ENCODE results near the gene NOX3. TPM values are rescaled to one million over a fixed set of nuclear protein-coding genes. Genes with fewer than 3 reads are reported as not detected.

The NOX3 gene
- total and polyA plus RNA-seq, 2 of the 8 experiments (the other 6 are each of a cell fraction or from before 2014, with no cell fraction given): not detected

- Histone ChIP-seq H3K4me2 (ENCODE audit: insufficient read depth in 1 of 2, low read depth in 2 of 2, low read length in 2 of 2) (no peak overlapping the region), H3K27ac (ENCODE audit: low read depth, low read length) (no peak overlapping the region), H4K8ac (ENCODE audit: extremely low read depth, insufficient read depth, low read length) (no peak overlapping the region), H3K27me3 (replicated peaks in 1 of 4; ENCODE audit: control insufficient read depth in 3 of 4, extremely low read depth in 1 of 4, insufficient read depth in 3 of 4, low read length in 3 of 4) (no peaks in the 10 kb centered on the region), H4K20me1 (replicated peaks in 1 of 2; ENCODE audit: control insufficient read depth in 1 of 2, insufficient read depth in 2 of 2, low read length in 2 of 2) (no peaks in the 10 kb centered on the region), H2AFZ (ENCODE audit: low read length) (no peak overlapping the region), H3K9ac (replicated peaks in 1 of 4; ENCODE audit: extremely low read depth in 1 of 4, low read depth in 3 of 4, low read length in 3 of 4) (no peak overlapping the region), H3K56ac (replicated peaks; ENCODE audit: insufficient read length, low read depth, low read length) (no peak overlapping the region), H3K14ac (ENCODE audit: insufficient read length) (no peak overlapping the region), H3K79me1 (ENCODE audit: low read depth, low read length) (no peaks in the 10 kb centered on the region), H3K4me3 (ENCODE audit: extremely low read depth in 1 of 4, insufficient read depth in 2 of 4, low read depth in 3 of 4, low read length in 4 of 4) (no peak overlapping the region), H3K4ac (replicated peaks; ENCODE audit: insufficient read length, low read depth, low read length) (no peak overlapping the region), H4K5ac (ENCODE audit: insufficient read length, low read depth, low read length) (no peak overlapping the region), H3K79me2 (ENCODE audit: control insufficient read depth in 1 of 2, insufficient read depth in 2 of 2, low read length in 2 of 2) (no peaks in the 10 kb centered on the region), H3K18ac (ENCODE audit: extremely low read depth, low read length) (no peak overlapping the region), H2BK5ac (ENCODE audit: low read depth, low read length) (no peak overlapping the region), H3K4me1 (replicated peaks in 1 of 4; ENCODE audit: control insufficient read depth in 3 of 4, insufficient read depth in 4 of 4, low read length in 3 of 4) (no peaks in the 10 kb centered on the region), H4K91ac (replicated peaks; ENCODE audit: insufficient read length, low read length) (no peak overlapping the region), H2BK120ac (replicated peaks; ENCODE audit: low read depth, low read length) (no peak overlapping the region), H2AK5ac (ENCODE audit: low read depth, low read length) (no peak overlapping the region), H3K36me3 (ENCODE audit: control insufficient read depth in 2 of 4, insufficient read depth in 4 of 4, low read length in 3 of 4) (no peaks in the 10 kb centered on the region), H3K23me2 (ENCODE audit: low read depth, low read length) (no peaks in the 10 kb centered on the region), H3K23ac (ENCODE audit: insufficient read length) (no peak overlapping the region), H3K9me3 (ENCODE audit: insufficient read depth in 2 of 2, low read depth in 1 of 2, low read length in 1 of 2) (no peaks in the 10 kb centered on the region), H2BK20ac (ENCODE audit: low read length) (no peak overlapping the region), H2BK12ac (ENCODE audit: low read depth, low read length) (no peak overlapping the region), H2BK15ac (ENCODE audit: low read length) (no peak overlapping the region)
- no peak for DNase-seq (ENCODE audit: low read depth in 1 of 2, low spot score in 2 of 2)
- WGBS, 2 experiments (ENCODE audit: extremely low coverage in 1 of 2, insufficient coverage in 1 of 2, insufficient read length in 1 of 2, insufficient replicate concordance in 2 of 2, low coverage in 1 of 2, low lambda C conversion rate in 2 of 2, missing lambda C conversion rate in 1 of 2): 91% methylated on average over 3 of the region's 3 CpGs; no CpG with 5 or more reads in 1 of the 2 experiments
- CTCF ChIA-PET (ENCODE audit: partially characterized antibody): interaction anchor here (2.4 kb wide), 1 partner anchor 9 kb away, joined by 8 read pairs; no protein-coding TSS in a partner anchor
- FAIRE-seq: no peak
- POLR2A ChIA-PET (ENCODE audit: partially characterized antibody): no interaction called here
- TF ChIP-seq RAD21 (IDR thresholded peaks at IDR 0.05 in 1 of 2, conservative IDR thresholded peaks at IDR 0.05 in 1 of 2; ENCODE audit: low read depth in 2 of 2, low read length in 2 of 2): no peak
- no peak for TF ChIP-seq CBX5 (IDR thresholded peaks at IDR 0.05; ENCODE audit: low read depth, low read length)
- TF ChIP-seq SIRT6 (IDR thresholded peaks at IDR 0.05; ENCODE audit: low read length): no peak
- TF ChIP-seq TBP (IDR thresholded peaks at IDR 0.05; ENCODE audit: low read depth, low read length): no peak
- TF ChIP-seq TCF12 (IDR thresholded peaks at IDR 0.05; ENCODE audit: low read depth, low read length): no peak
- TF ChIP-seq NRF1 (IDR thresholded peaks at IDR 0.05; ENCODE audit: low read depth, low read length): no peak
- TF ChIP-seq TEAD4 (IDR thresholded peaks at IDR 0.05; ENCODE audit: low read depth, low read length): no peak
- TF ChIP-seq SAP30 (IDR thresholded peaks at IDR 0.05; ENCODE audit: insufficient read depth, insufficient replicate concordance, low read length): no peak
- no peak for TF ChIP-seq RNF2 (IDR thresholded peaks at IDR 0.05; ENCODE audit: borderline replicate concordance, low read depth, low read length, missing control alignments, poor library complexity, severe bottlenecking)
- no peak for TF ChIP-seq SP4 (IDR thresholded peaks at IDR 0.05; ENCODE audit: low read length)
These were observed 66.5 kb downstream of the NOX3 start for GRCh38 chr6:155389130-155389529.
